Skeletal muscle tissue (tissue), 4 donors: ENCODE results near the gene INPP5J. TPM values are rescaled to one million over a fixed set of nuclear protein-coding genes. Genes with fewer than 3 reads are reported as not detected.

Experiments
- H3K27ac ChIP-seq: one replicate; pipeline ENCODE4 v1.7.0; 2013; ENCODE audit warnings: mild to moderate bottlenecking, low read depth, low read length, inconsistent platforms
- H3K27me3 ChIP-seq, 3 donors: one replicate each; pipeline ENCODE4 v1.7.0; 2013; ENCODE audit warnings: low read length in 3 of 3; ENCODE audit not compliant: control insufficient read depth in 3 of 3, insufficient read depth in 3 of 3
- H3K36me3 ChIP-seq, 3 donors: one replicate each; pipeline ENCODE4 v1.7.0; 2013; ENCODE audit warnings: low read length in 3 of 3; ENCODE audit not compliant: control insufficient read depth in 3 of 3, insufficient read depth in 3 of 3
- H3K4me1 ChIP-seq, 3 donors: one replicate each; pipeline ENCODE4 v1.7.0; 2013; ENCODE audit warnings: low read length in 3 of 3, mild to moderate bottlenecking in 3 of 3; ENCODE audit not compliant: control insufficient read depth in 3 of 3, insufficient read depth in 3 of 3
- H3K4me3 ChIP-seq, 3 donors: one replicate each; pipeline ENCODE4 v1.7.0; 2013; ENCODE audit warnings: low read length in 3 of 3
- H3K9ac ChIP-seq, 3 donors: one replicate each; pipeline ENCODE4 v1.7.0; 2013; ENCODE audit warnings: low read length in 3 of 3, mild to moderate bottlenecking in 3 of 3, moderate library complexity in 2 of 3, low read depth in 1 of 3
- H3K9me3 ChIP-seq, 3 donors: one replicate each; pipeline ENCODE4 v1.7.0; 2013; ENCODE audit warnings: low read length in 3 of 3; ENCODE audit not compliant: control insufficient read depth in 3 of 3
- total RNA-seq: library from RNA; depleted of rRNA; stranded (reverse); fragments of >200 nt; gene quantifications from one replicate; pipeline ENCODE4 v1.2.3, GENCODE V29; 2014
- donor health status: Osteomylitis.

Gene INPP5J
- total RNA-seq, 1 donor from 2014 or later: not detected

- Histone ChIP-seq H3K27me3 (peaks cover 8 to 26% (median 14%) of the 10 kb centered on the region in 3 donors), H3K9me3 (no peaks in the 10 kb centered on the region), H3K36me3 (peaks cover 0 to 2% (median 0%) of the 10 kb centered on the region in 3 donors), H3K9ac (no peak overlapping the region), H3K4me3 (no peak overlapping the region), H3K27ac (no peak overlapping the region), H3K4me1 (no peaks in the 10 kb centered on the region)
Observed at GRCh38 chr22:31134688-31135087, 11.9 kb downstream of the INPP5J start.

GRCh38 chr22:31135706-31136105 lies 12.9 kb downstream of the INPP5J start:
- H3K4me3 ChIP-seq: no peak overlapping the region
- no peak overlapping the region for H3K9ac ChIP-seq
- no peaks in the 10 kb centered on the region for H3K4me1 ChIP-seq
- H3K9me3 ChIP-seq: no peaks in the 10 kb centered on the region
- peaks cover 0 to 2% (median 0%) of the 10 kb centered on the region in 3 donors for H3K36me3 ChIP-seq
- peaks cover 14 to 33% (median 20%) of the 10 kb centered on the region in 3 donors for H3K27me3 ChIP-seq
- no peak overlapping the region for H3K27ac ChIP-seq

GRCh38 chr22:31136155-31136554 lies 13.4 kb downstream of the INPP5J start:
- H3K4me1 ChIP-seq: no peaks in the 10 kb centered on the region
- no peak overlapping the region for H3K4me3 ChIP-seq
- H3K9me3 ChIP-seq: no peaks in the 10 kb centered on the region
- H3K36me3 ChIP-seq: no peaks in the 10 kb centered on the region
- peaks cover 14 to 33% (median 20%) of the 10 kb centered on the region in 3 donors for H3K27me3 ChIP-seq
- H3K27ac ChIP-seq: no peak overlapping the region
- no peak overlapping the region for H3K9ac ChIP-seq

GRCh38 chr22:31136711-31137110 lies 13.9 kb downstream of the INPP5J start:
- H3K27ac ChIP-seq: no peak overlapping the region
- no peak overlapping the region for H3K9ac ChIP-seq
- no peaks in the 10 kb centered on the region for H3K9me3 ChIP-seq
- no peaks in the 10 kb centered on the region for H3K4me1 ChIP-seq
- H3K27me3 ChIP-seq: peaks cover 14 to 33% (median 20%) of the 10 kb centered on the region in 3 donors
- H3K36me3 ChIP-seq: no peaks in the 10 kb centered on the region
- no peak overlapping the region for H3K4me3 ChIP-seq

- Histone ChIP-seq H3K36me3 (no peaks in the 10 kb centered on the region), H3K9ac (no peak overlapping the region), H3K4me3 (no peak overlapping the region), H3K9me3 (no peaks in the 10 kb centered on the region), H3K27ac (no peak overlapping the region), H3K27me3 (peaks cover 14 to 33% (median 20%) of the 10 kb centered on the region in 3 donors), H3K4me1 (no peaks in the 10 kb centered on the region)
Observed at GRCh38 chr22:31137721-31138120, 15.0 kb downstream of the INPP5J start.

GRCh38 chr22:31138126-31138525 lies 15.4 kb downstream of the INPP5J start:
- H3K4me3 ChIP-seq: no peak overlapping the region
- H3K27me3 ChIP-seq: peaks cover 14 to 33% (median 20%) of the 10 kb centered on the region in 3 donors
- no peaks in the 10 kb centered on the region for H3K9me3 ChIP-seq
- no peak overlapping the region for H3K9ac ChIP-seq
- no peak overlapping the region for H3K27ac ChIP-seq
- H3K36me3 ChIP-seq: no peaks in the 10 kb centered on the region
- H3K4me1 ChIP-seq: no peaks in the 10 kb centered on the region

- Histone ChIP-seq H3K4me3 (no peak overlapping the region), H3K36me3 (no peaks in the 10 kb centered on the region), H3K9me3 (no peaks in the 10 kb centered on the region), H3K27me3 (peaks cover 14 to 33% (median 20%) of the 10 kb centered on the region in 3 donors), H3K4me1 (no peaks in the 10 kb centered on the region), H3K9ac (no peak overlapping the region), H3K27ac (no peak overlapping the region)
Observed at GRCh38 chr22:31139066-31139465, 16.3 kb downstream of the INPP5J start.

GRCh38 chr22:31139866-31140716 lies 17.3 kb downstream of the INPP5J start, which contains the start of gene PLA2G3:
Gene PLA2G3, minus strand, starts transcription at chr22:31140508. Its CDS starts 154 bp downstream, at chr22:31140354.
- Histone ChIP-seq H3K9ac (peak within 1 kb of the TSS in 1 of 3 donors; percentile 20), H3K27ac (no peak within 1 kb of the TSS), H3K27me3 (peaks cover 14 to 33% (median 20%) of the 10 kb centered on the region in 3 donors), H3K9me3 (no peaks in the 10 kb centered on the region), H3K4me3 (no peak within 1 kb of the TSS), H3K36me3 (no peaks in the 10 kb centered on the region), H3K4me1 (no peaks in the 10 kb centered on the region)

- no peaks in the 10 kb centered on the region for H3K36me3 ChIP-seq
- no peaks in the 10 kb centered on the region for H3K9me3 ChIP-seq
- no peak overlapping the region for H3K9ac ChIP-seq
- H3K4me3 ChIP-seq: no peak overlapping the region
- no peaks in the 10 kb centered on the region for H3K4me1 ChIP-seq
- peaks cover 14 to 33% (median 20%) of the 10 kb centered on the region in 3 donors for H3K27me3 ChIP-seq
- no peak overlapping the region for H3K27ac ChIP-seq
Observed at GRCh38 chr22:31140746-31141145, 18.0 kb downstream of the INPP5J start.

- H3K27me3 ChIP-seq: peaks cover 14 to 33% (median 20%) of the 10 kb centered on the region in 3 donors
- no peaks in the 10 kb centered on the region for H3K36me3 ChIP-seq
- no peak overlapping the region for H3K9ac ChIP-seq
- no peak overlapping the region for H3K4me3 ChIP-seq
- no peaks in the 10 kb centered on the region for H3K9me3 ChIP-seq
- no peak overlapping the region for H3K27ac ChIP-seq
- H3K4me1 ChIP-seq: no peaks in the 10 kb centered on the region
Observed at GRCh38 chr22:31141551-31141950, 18.8 kb downstream of the INPP5J start.
